GM06990 (cell line): ENCODE data around the gene GABRB1.
A peak's percentile ranks its signal among the peaks of the same experiment; 100 is the strongest.

ENCODE experiments used
- DNase-seq: peaks from one replicate; pipeline ENCODE4 v3.0.0-alpha.2; 2011; ENCODE audit not compliant: insufficient read length; ENCODE audit errors: extremely low read depth
- H3K27me3 ChIP-seq: replicated peaks from 2 replicates; pipeline ENCODE4 v1.6.0; 2011; ENCODE audit warnings: low read length; ENCODE audit not compliant: control insufficient read depth, insufficient read depth
- H3K36me3 ChIP-seq: 2 replicates; pipeline ENCODE4 v1.5.1; 2011; ENCODE audit warnings: low read length; ENCODE audit not compliant: control insufficient read depth, insufficient read depth
- H3K4me3 ChIP-seq: replicated peaks from 2 replicates; pipeline ENCODE4 v1.5.1; 2011; ENCODE audit warnings: low read depth, mild to moderate bottlenecking, control low read depth, low read length
- TF ChIP-seq, protein P1 (sequence below): IDR thresholded peaks from 2 replicates; pipeline ENCODE4 v1.5.1; 2011; ENCODE audit warnings: low read length, control low read depth, mild to moderate bottlenecking, inconsistent platforms; ENCODE audit not compliant: insufficient read depth, poor library complexity, severe bottlenecking

The GABRB1 gene

GRCh38 chr4:47143261-47143660 lies 111.9 kb downstream of the GABRB1 start:
- TF ChIP-seq, protein P1, sequence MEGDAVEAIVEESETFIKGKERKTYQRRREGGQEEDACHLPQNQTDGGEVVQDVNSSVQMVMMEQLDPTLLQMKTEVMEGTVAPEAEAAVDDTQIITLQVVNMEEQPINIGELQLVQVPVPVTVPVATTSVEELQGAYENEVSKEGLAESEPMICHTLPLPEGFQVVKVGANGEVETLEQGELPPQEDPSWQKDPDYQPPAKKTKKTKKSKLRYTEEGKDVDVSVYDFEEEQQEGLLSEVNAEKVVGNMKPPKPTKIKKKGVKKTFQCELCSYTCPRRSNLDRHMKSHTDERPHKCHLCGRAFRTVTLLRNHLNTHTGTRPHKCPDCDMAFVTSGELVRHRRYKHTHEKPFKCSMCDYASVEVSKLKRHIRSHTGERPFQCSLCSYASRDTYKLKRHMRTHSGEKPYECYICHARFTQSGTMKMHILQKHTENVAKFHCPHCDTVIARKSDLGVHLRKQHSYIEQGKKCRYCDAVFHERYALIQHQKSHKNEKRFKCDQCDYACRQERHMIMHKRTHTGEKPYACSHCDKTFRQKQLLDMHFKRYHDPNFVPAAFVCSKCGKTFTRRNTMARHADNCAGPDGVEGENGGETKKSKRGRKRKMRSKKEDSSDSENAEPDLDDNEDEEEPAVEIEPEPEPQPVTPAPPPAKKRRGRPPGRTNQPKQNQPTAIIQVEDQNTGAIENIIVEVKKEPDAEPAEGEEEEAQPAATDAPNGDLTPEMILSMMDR: no peak

GRCh38 chr4:47145630-47146029 lies 114.3 kb downstream of the GABRB1 start:
- DNase-seq: peak; percentile 47
- TF ChIP-seq, protein P1: no peak
- H3K36me3 ChIP-seq: no peaks in the 10 kb centered on the region

More at GRCh38 chr4:47143261-47143660, 111.9 kb downstream of the GABRB1 start:
- Histone ChIP-seq H3K36me3 (no peaks in the 10 kb centered on the region), H3K27me3 (no peaks in the 10 kb centered on the region), H3K4me3 (no peak overlapping the region)
- no peak for DNase-seq

GRCh38 chr4:47154816-47155370 lies 123.5 kb downstream of the GABRB1 start:
- TF ChIP-seq, protein P1: no peak
- DNase-seq: no peak
- Histone ChIP-seq H3K27me3 (no peaks in the 10 kb centered on the region), H3K36me3 (no peaks in the 10 kb centered on the region), H3K4me3 (no peak overlapping the region)

More at GRCh38 chr4:47145630-47146029, 114.3 kb downstream of the GABRB1 start:
- Histone ChIP-seq H3K27me3 (no peaks in the 10 kb centered on the region), H3K4me3 (no peak overlapping the region)

DNA sequence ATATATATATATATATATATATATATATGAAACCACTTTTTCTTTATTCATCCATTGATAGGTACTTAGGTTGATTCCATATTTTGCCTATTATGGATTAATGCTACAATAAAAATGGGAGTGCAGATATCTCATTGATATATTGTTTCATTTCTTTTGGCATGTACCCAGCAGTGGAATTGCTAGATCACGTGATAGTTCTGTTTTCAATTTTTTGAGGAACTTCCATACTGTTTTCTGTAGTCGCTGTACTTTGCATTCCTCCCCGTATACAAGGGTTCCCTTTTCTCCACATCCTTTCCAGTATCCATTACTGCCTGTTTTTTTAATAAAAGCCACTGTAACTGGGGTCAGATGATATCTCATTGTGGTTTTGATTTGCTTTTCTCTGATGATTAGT lies 124.6 kb downstream of the GABRB1 start:
- Histone ChIP-seq H3K27me3 (no peaks in the 10 kb centered on the region), H3K4me3 (no peak overlapping the region), H3K36me3 (no peaks in the 10 kb centered on the region)
- DNase-seq: no peak
- TF ChIP-seq, protein P1: no peak

GRCh38 chr4:47160095-47160494 lies 128.7 kb downstream of the GABRB1 start:
- TF ChIP-seq, protein P1: no peak
- no peak overlapping the region for H3K4me3 ChIP-seq
- no peak for DNase-seq
- no peaks in the 10 kb centered on the region for H3K27me3 ChIP-seq
- H3K36me3 ChIP-seq: no peaks in the 10 kb centered on the region
